Endodermal cell (in vitro differentiated cells): ENCODE data around the gene SOCS3. TPM values are rescaled to one million over a fixed set of nuclear protein-coding genes. Genes with fewer than 3 reads are reported as not detected.

Source experiments
- DNase-seq: peaks from one replicate; pipeline ENCODE4 v3.0.0-alpha.2; 2017
- H3K27ac ChIP-seq: 2 replicates; pipeline ENCODE4 v1.5.1; 2013; ENCODE audit warnings: mild to moderate bottlenecking, low read depth, low read length, moderate library complexity
- H3K27me3 ChIP-seq: 2 replicates; pipeline ENCODE4 v1.6.1; 2013; ENCODE audit warnings: mild to moderate bottlenecking, low read length, moderate library complexity; ENCODE audit not compliant: insufficient read depth, control insufficient read depth, poor library complexity, severe bottlenecking
- H3K36me3 ChIP-seq: 2 replicates; pipeline ENCODE4 v1.7.0; 2013; ENCODE audit warnings: mild to moderate bottlenecking, low read length, moderate library complexity; ENCODE audit not compliant: control insufficient read depth, insufficient read depth
- H3K4me1 ChIP-seq: one replicate; pipeline ENCODE4 v1.7.0; 2013; ENCODE audit warnings: low read length; ENCODE audit not compliant: control insufficient read depth, insufficient read depth
- H3K4me3 ChIP-seq: 2 replicates; pipeline ENCODE4 v1.5.1; 2013; ENCODE audit warnings: mild to moderate bottlenecking, low read length, moderate library complexity
- H3K9ac ChIP-seq: 2 replicates; pipeline ENCODE4 v1.6.1; 2013; ENCODE audit warnings: mild to moderate bottlenecking, low read length, moderate library complexity; ENCODE audit not compliant: poor library complexity, severe bottlenecking; ENCODE audit errors: extremely low read depth
- H3K9me3 ChIP-seq: 2 replicates; pipeline ENCODE4 v1.6.1; 2013; ENCODE audit warnings: mild to moderate bottlenecking, low read length, moderate library complexity; ENCODE audit not compliant: control insufficient read depth
- H3K27ac Mint-ChIP-seq: 2 replicates; pipeline ENCODE4 v1.8.0; 2020; ENCODE audit warnings: mixed read lengths
- H3K27me3 Mint-ChIP-seq: 2 replicates; pipeline ENCODE4 v1.8.0; 2021; ENCODE audit warnings: mild to moderate bottlenecking, mixed read lengths; ENCODE audit not compliant: insufficient read depth
- H3K36me3 Mint-ChIP-seq: 2 replicates; pipeline ENCODE4 v1.8.0; 2020; ENCODE audit warnings: low read depth, mixed read lengths
- H3K4me1 Mint-ChIP-seq: 2 replicates; pipeline ENCODE4 v1.8.0; 2020; ENCODE audit warnings: mixed read lengths
- H3K4me3 Mint-ChIP-seq: 2 replicates; pipeline ENCODE4 v1.8.0; 2020; ENCODE audit warnings: mild to moderate bottlenecking, moderate library complexity, mixed read lengths
- H3K9me3 Mint-ChIP-seq: 2 replicates; pipeline ENCODE4 v1.8.0; 2020; ENCODE audit warnings: mild to moderate bottlenecking, mixed read lengths
- CTCF ChIP-seq: fragments of 200-600 bp; sonication (generic); conservative IDR thresholded peaks from 2 replicates; pipeline ENCODE4 v1.5.0; 2021; ENCODE audit warnings: antibody characterized with exemption, mild to moderate bottlenecking
- WGBS, 2 experiments: methylation state at CpG; one replicate each; pipeline versions ENCODE4 v1.1.5 to v1.1.7; 2013; ENCODE audit warnings: missing lambda C conversion rate in 2 of 2, mixed read lengths in 1 of 2; ENCODE audit not compliant: insufficient coverage in 1 of 2, insufficient read length in 1 of 2; 5-methylcytosine and 5-hydroxymethylcytosine counted together
- total RNA-seq, 2 donors: library from RNA; stranded (reverse); fragmentation: NEBNext Ultra II Directional in 1 of 2; extraction: Animal tissue kit (Norgen Biotek cat#: 25700) in 1 of 2; gene quantifications; 2 replicates in 1 of 2; 3 replicates in 1 of 2; pipeline ENCODE4 v1.2.1, GENCODE V29; 2021

The SOCS3 gene
- total RNA-seq, 2 donors from 2014 or later = 54.2 to 75.3 TPM

- H3K27me3 Mint-ChIP-seq = no peaks in the 10 kb centered on the region
- peaks cover 17% of the 10 kb centered on the region for H3K4me1 Mint-ChIP-seq
- no peak overlapping the region for H3K4me3 ChIP-seq
- H3K36me3 Mint-ChIP-seq = peaks cover 46% of the 10 kb centered on the region
- 90 to 97% methylated on average over 2 to 5 of the region's 6 CpGs for WGBS, 2 experiments
- H3K36me3 ChIP-seq = peaks cover 49% of the 10 kb centered on the region
- no peaks in the 10 kb centered on the region for H3K27me3 ChIP-seq
- no peaks in the 10 kb centered on the region for H3K4me1 ChIP-seq
- TF ChIP-seq CTCF = no peak
- peak; percentile 68 for DNase-seq
- peak overlapping the region; percentile 92 for H3K27ac Mint-ChIP-seq
- H3K9ac ChIP-seq = no peak overlapping the region
- no peak overlapping the region for H3K4me3 Mint-ChIP-seq
- H3K9me3 ChIP-seq = no peaks in the 10 kb centered on the region
- no peaks in the 10 kb centered on the region for H3K9me3 Mint-ChIP-seq
- no peak overlapping the region for H3K27ac ChIP-seq
These were observed 32.4 kb upstream of the SOCS3 start for GRCh38 chr17:78392295-78392694.

- H3K36me3 ChIP-seq = peaks cover 45% of the 10 kb centered on the region
- peak overlapping the region; percentile 92 for H3K27ac Mint-ChIP-seq
- no peaks in the 10 kb centered on the region for H3K27me3 Mint-ChIP-seq
- peaks cover 17% of the 10 kb centered on the region for H3K4me1 Mint-ChIP-seq
- WGBS, 2 experiments = 88 to 97% methylated on average over 3 to 4 of the region's 4 CpGs
- H3K27ac ChIP-seq = no peak overlapping the region
- H3K9ac ChIP-seq = no peak overlapping the region
- no peaks in the 10 kb centered on the region for H3K9me3 Mint-ChIP-seq
- no peak overlapping the region for H3K4me3 ChIP-seq
- TF ChIP-seq CTCF = no peak
- H3K4me3 Mint-ChIP-seq = no peak overlapping the region
- no peaks in the 10 kb centered on the region for H3K9me3 ChIP-seq
- DNase-seq = no peak
- no peaks in the 10 kb centered on the region for H3K4me1 ChIP-seq
- H3K36me3 Mint-ChIP-seq = peaks cover 42% of the 10 kb centered on the region
- no peaks in the 10 kb centered on the region for H3K27me3 ChIP-seq
These were observed 32.0 kb upstream of the SOCS3 start for GRCh38 chr17:78391843-78392242.

- H3K36me3 ChIP-seq = peaks cover 38% of the 10 kb centered on the region
- no peak overlapping the region for H3K4me3 ChIP-seq
- H3K9ac ChIP-seq = no peak overlapping the region
- Mint-ChIP-seq H3K36me3 (peaks cover 38% of the 10 kb centered on the region), H3K27ac (peak overlapping the region; percentile 92), H3K4me1 (peaks cover 22% of the 10 kb centered on the region), H3K9me3 (no peaks in the 10 kb centered on the region), H3K4me3 (no peak overlapping the region), H3K27me3 (no peaks in the 10 kb centered on the region)
- no peaks in the 10 kb centered on the region for H3K4me1 ChIP-seq
- TF ChIP-seq CTCF = no peak
- 98 to 100% methylated on average over 10 to 11 of the region's 11 CpGs for WGBS, 2 experiments
- no peaks in the 10 kb centered on the region for H3K27me3 ChIP-seq
- DNase-seq = no peak
- H3K9me3 ChIP-seq = no peaks in the 10 kb centered on the region
- no peak overlapping the region for H3K27ac ChIP-seq
These were observed 31.2 kb upstream of the SOCS3 start for GRCh38 chr17:78391051-78391431.
